GM18873 (cell line): Measurements from ENCODE around the gene SON.
"Not testable (repeated sequence)": the region's sequence is repeated elsewhere in the genome, so short reads cannot be mapped to it uniquely, and the experiment has no call there.

Source experiments
- ATAC-seq: cut with Tn5 transposase; IDR thresholded peaks from one replicate; pipeline ENCODE4 v1.9.1; 2021; ENCODE audit warnings: mild to moderate bottlenecking, moderate library complexity, moderate number of reproducible peaks; ENCODE audit not compliant: unreplicated experiment, low FRiP score

Gene SON

DNA sequence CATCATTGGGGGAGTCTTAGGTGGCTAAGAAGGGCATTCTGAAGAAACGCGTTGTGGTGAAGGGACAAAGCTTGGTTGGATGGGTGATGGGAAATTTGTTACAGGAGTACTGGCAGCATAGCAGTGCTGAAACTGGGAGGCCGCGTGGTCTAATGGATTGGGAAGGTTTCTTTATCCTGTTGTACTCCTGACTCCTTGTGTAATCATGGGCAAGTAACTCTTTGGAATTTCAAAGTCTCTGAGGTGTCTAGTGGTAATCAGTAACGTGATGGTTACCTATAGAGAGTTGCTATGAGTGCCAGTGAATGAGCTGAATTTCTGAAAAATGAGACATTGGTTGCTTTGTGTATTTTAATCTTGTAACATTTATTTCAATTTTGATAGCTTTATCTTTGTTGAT is 27.2 kb downstream of the SON start:
- no peak for ATAC-seq

DNA sequence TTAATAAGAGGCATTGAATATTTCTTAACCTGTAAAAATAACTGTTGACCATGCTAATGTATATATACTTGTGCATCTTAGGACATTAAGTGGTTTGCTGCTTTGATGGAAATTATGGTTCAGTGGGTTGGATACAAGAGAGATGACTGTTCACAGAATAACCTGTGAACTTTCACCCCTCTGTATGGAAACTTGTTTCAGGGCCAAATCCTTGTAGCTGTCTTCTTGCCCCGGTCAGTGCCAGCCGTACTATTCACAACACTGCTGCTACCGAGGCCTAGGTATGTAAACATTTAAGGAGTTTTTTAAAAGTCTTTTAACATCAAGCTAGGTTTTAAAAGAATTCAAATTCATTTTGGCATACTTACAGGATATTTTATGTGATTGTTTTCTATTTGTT is 29.5 kb downstream of the SON start:
- ATAC-seq = no peak

GRCh38 chr21:33576741-33577141 is 33.9 kb downstream of the SON start:
- not testable (repeated sequence) for ATAC-seq

GRCh38 chr21:33578214-33578613 is 35.4 kb downstream of the SON start:
- ATAC-seq = no peak

DNA sequence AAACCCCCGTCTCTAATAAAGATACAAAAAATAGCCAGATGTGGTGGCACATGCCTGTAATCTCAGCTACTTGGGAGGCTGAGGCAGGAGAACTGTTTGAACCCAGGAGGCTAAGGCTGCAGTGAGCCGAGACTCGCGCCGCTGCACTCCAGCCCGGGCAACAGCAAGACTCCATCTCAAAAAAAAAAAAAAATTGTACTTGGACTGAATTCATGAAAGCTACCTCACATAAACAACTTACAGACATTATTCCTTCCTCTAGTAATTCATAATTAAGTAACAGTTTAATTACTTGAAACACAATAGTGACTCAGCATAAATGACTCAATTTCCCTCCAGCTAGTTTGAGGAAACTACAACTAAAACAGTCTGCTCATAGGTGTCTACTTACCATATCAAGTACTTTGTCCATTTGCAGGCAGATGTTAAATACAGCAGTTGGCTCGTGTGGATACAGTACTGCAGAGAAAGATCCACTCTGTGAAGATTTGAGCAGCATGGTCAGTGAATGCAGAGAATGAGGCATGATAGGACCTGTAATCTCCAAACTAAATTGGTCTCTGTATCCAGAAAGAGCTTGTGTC is 36.2 kb downstream of the SON start:
- no peak for ATAC-seq

GRCh38 chr21:33584455-33584854 is 41.6 kb downstream of the SON start:
- ATAC-seq = no peak

DNA sequence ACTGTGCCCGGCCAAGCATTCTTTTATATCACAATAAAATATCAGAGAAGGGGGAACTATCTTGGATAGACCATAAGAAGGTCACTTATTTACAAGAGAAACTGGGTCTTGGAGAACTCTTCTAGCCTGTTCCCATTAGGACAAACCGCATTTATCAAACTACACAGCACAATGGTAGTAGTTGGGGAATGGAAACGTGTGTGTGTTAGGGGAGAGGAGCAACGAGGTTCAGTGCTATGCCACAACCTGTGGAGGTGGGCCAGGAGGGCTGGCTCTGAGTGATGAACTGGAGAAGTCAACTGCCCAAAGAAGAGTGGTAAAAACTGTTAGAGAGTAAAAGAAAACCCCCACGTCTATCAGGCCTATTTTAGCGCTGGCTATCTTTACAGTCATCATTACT is 44.1 kb downstream of the SON start:
- ATAC-seq = no peak

GRCh38 chr21:33587792-33588484 is 45.1 kb downstream of the SON start:
- peak; percentile 38 for ATAC-seq

GRCh38 chr21:33588485-33589335 is 45.9 kb downstream of the SON start, which contains the start of gene DONSON:
Gene DONSON (minus strand): TSS chr21:33588684. CDS start chr21:33588641, 43 bp downstream.
- ATAC-seq = peak; percentile 78

DNA sequence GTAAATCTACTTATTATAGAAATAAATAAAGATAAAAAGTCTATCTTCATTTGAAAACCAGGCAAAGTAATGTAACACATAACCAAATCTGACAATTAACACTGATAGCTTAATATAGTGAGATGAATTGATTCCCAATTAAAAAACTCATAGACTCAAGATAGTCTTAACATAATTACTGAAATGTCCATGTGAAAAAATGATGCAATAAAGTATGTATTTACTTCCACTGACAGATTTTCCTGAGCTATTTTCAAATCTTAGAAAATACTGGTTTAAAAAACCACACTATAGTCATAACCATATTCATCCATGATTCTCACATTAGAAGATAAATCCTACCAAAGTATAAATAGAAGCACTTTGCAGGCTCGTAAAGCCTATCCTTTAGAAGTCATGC is 55.2 kb downstream of the SON start:
- no peak for ATAC-seq

DNA sequence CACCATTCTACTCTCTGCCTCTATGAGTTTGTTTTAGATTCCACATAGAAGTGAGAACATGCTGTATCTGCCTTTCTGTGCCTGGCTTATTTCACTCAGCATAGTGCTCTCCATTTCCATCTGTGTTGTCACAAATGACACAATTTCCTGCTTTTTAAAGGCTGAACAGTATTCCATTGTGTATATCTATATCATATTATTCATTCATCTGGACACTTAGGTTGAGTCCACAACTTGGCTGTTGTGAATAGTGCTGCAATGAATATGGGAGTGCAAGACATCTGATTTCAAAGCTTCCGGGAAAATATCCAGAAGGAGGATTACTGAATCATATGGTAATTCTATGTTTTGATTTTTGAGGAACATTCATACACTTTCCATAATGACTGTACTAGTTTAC is 65.7 kb downstream of the SON start:
- ATAC-seq = no peak

GRCh38 chr21:33611006-33611744 is 68.3 kb downstream of the SON start:
- ATAC-seq = no peak

GRCh38 chr21:33617565-33617964 is 74.7 kb downstream of the SON start:
- not testable (repeated sequence) for ATAC-seq

DNA sequence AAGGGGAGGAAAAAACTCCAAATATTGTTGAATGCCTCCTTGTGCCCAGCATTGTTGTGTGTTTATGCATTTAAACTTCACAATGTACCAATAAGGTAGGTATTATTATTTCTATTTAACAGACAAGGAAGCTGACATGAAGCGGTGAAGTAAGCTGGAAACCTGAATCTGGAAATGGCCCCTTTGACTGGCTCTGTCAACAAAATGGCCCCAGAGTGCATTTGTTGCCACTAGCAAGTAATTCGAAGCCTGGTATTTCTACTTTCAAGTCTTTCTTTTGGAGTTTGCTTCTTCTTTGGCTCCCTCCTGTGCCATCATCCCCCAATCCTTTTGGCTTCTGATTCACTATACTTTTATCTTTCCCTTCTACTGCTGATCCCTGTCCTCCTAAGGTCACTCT is 75.6 kb downstream of the SON start:
- no peak for ATAC-seq

- ATAC-seq = no peak
These were observed 76.9 kb downstream of the SON start for GRCh38 chr21:33619726-33620125.

- ATAC-seq = no peak
These were observed 79.4 kb downstream of the SON start for GRCh38 chr21:33622253-33622652.

GRCh38 chr21:33626151-33626550 is 83.3 kb downstream of the SON start:
- not testable (repeated sequence) for ATAC-seq
